H9 (cell line): ENCODE measurements around the gene NUMA1. TPM values are rescaled to one million over a fixed set of nuclear protein-coding genes. Genes with fewer than 3 reads are reported as not detected.

Experiments
- DNase-seq: peaks from one replicate; pipeline ENCODE4 v3.0.0-alpha.2; 2017
- H2AFZ ChIP-seq: one replicate; pipeline ENCODE4 v1.6.1; 2013; ENCODE audit warnings: mild to moderate bottlenecking, low read length, control low read depth, moderate library complexity
- H2AK5ac ChIP-seq: 2 replicates; pipeline ENCODE4 v1.6.1; 2013; ENCODE audit warnings: low read length, control low read depth, mixed read lengths; ENCODE audit not compliant: insufficient read length
- H2BK120ac ChIP-seq: one replicate; pipeline ENCODE4 v1.6.1; 2013; ENCODE audit warnings: low read depth, mild to moderate bottlenecking, low read length, control low read depth, inconsistent platforms; ENCODE audit not compliant: poor library complexity, severe bottlenecking
- H2BK12ac ChIP-seq: 2 replicates; pipeline ENCODE4 v1.6.1; 2013; ENCODE audit warnings: low read length, control low read depth, mixed read lengths, low read depth; ENCODE audit not compliant: insufficient read length
- H2BK15ac ChIP-seq: 2 replicates; pipeline ENCODE4 v1.6.1; 2013; ENCODE audit warnings: low read depth, low read length, control low read depth
- H2BK20ac ChIP-seq: one replicate; pipeline ENCODE4 v1.6.1; 2013; ENCODE audit warnings: low read depth, mild to moderate bottlenecking, low read length, control low read depth, inconsistent platforms; ENCODE audit not compliant: poor library complexity, severe bottlenecking
- H2BK5ac ChIP-seq: 2 replicates; pipeline ENCODE4 v1.6.1; 2013; ENCODE audit warnings: low read length, control low read depth, mixed read lengths; ENCODE audit not compliant: insufficient read length
- H3K14ac ChIP-seq: 2 replicates; pipeline ENCODE4 v1.6.1; 2013; ENCODE audit warnings: low read length, control low read depth; ENCODE audit not compliant: insufficient read depth
- H3K18ac ChIP-seq: 2 replicates; pipeline ENCODE4 v1.6.1; 2013; ENCODE audit warnings: low read depth, mild to moderate bottlenecking, mixed read lengths, low read length, control low read depth; ENCODE audit not compliant: insufficient read length
- H3K23ac ChIP-seq: 2 replicates; pipeline ENCODE4 v1.6.1; 2013; ENCODE audit warnings: low read length, control low read depth, mixed read lengths, low read depth; ENCODE audit not compliant: insufficient read length
- H3K23me2 ChIP-seq: 2 replicates; pipeline ENCODE4 v1.6.1; 2013; ENCODE audit warnings: low read depth, mild to moderate bottlenecking, mixed read lengths, low read length, control low read depth; ENCODE audit not compliant: insufficient read length, poor library complexity, severe bottlenecking
- H3K27ac ChIP-seq: 2 replicates; pipeline ENCODE4 v1.5.1; 2013; ENCODE audit warnings: low read length, control low read depth, mixed read lengths, low read depth; ENCODE audit not compliant: insufficient read length
- H3K27me3 ChIP-seq: 2 replicates; pipeline ENCODE4 v1.6.1; 2013; ENCODE audit warnings: low read length, control low read depth, inconsistent platforms; ENCODE audit not compliant: insufficient read depth
- H3K4ac ChIP-seq: 2 replicates; pipeline ENCODE4 v1.6.1; 2013; ENCODE audit warnings: low read depth, mild to moderate bottlenecking, control low read depth, inconsistent platforms, low read length, moderate library complexity
- H3K4me1 ChIP-seq: 2 replicates; pipeline ENCODE4 v1.6.1; 2013; ENCODE audit warnings: low read length, control low read depth, inconsistent platforms; ENCODE audit not compliant: insufficient read depth
- H3K4me2 ChIP-seq: 2 replicates; pipeline ENCODE4 v1.6.1; 2013; ENCODE audit warnings: low read length, control low read depth, mixed read lengths; ENCODE audit not compliant: insufficient read length, insufficient read depth
- H3K56ac ChIP-seq: 2 replicates; pipeline ENCODE4 v1.6.1; 2013; ENCODE audit warnings: low read depth, mild to moderate bottlenecking, mixed read lengths, low read length, control low read depth; ENCODE audit not compliant: insufficient read length
- H3K79me1 ChIP-seq: 2 replicates; pipeline ENCODE4 v1.6.1; 2013; ENCODE audit warnings: low read depth, mild to moderate bottlenecking, moderate library complexity, low read length, control low read depth, inconsistent platforms; ENCODE audit not compliant: insufficient read depth, poor library complexity, severe bottlenecking
- H3K79me2 ChIP-seq: 2 replicates; pipeline ENCODE4 v1.6.1; 2013; ENCODE audit warnings: low read length, control low read depth, inconsistent platforms; ENCODE audit not compliant: insufficient read depth
- H3K9ac ChIP-seq: 2 replicates; pipeline ENCODE4 v1.6.1; 2013; ENCODE audit warnings: low read length, control low read depth, mixed read lengths; ENCODE audit not compliant: insufficient read length; ENCODE audit errors: extremely low read depth
- H3K9me3 ChIP-seq: one replicate; pipeline ENCODE4 v1.6.1; 2013; ENCODE audit warnings: low read depth, low read length, inconsistent platforms; ENCODE audit not compliant: control insufficient read depth
- H3T11ph ChIP-seq: one replicate; pipeline ENCODE4 v1.6.1; 2013; ENCODE audit warnings: mild to moderate bottlenecking, low read length, control low read depth, inconsistent platforms
- H4K20me1 ChIP-seq: one replicate; pipeline ENCODE4 v1.6.1; 2013; ENCODE audit not compliant: control insufficient read depth, insufficient read length, insufficient read depth
- H4K5ac ChIP-seq: 2 replicates; pipeline ENCODE4 v1.6.1; 2013; ENCODE audit warnings: low read depth, mild to moderate bottlenecking, mixed read lengths, low read length, control low read depth; ENCODE audit not compliant: insufficient read length
- H4K8ac ChIP-seq: replicated peaks from 2 replicates; pipeline ENCODE4 v1.6.1; 2013; ENCODE audit warnings: low read length, control low read depth, mixed read lengths, low read depth; ENCODE audit not compliant: insufficient read length
- H4K91ac ChIP-seq: 2 replicates; pipeline ENCODE4 v1.6.1; 2013; ENCODE audit warnings: low read depth, mild to moderate bottlenecking, moderate library complexity, mixed read lengths, low read length, control low read depth; ENCODE audit not compliant: insufficient read length
- H3K27ac Mint-ChIP-seq, 3 experiments: 2 replicates in 2 of 3; 3 replicates in 1 of 3; pipeline ENCODE4 v1.8.0; 2020 to 2021; ENCODE audit warnings: mixed read lengths in 3 of 3, mild to moderate bottlenecking in 1 of 3, moderate library complexity in 1 of 3
- H3K27me3 Mint-ChIP-seq: 2 replicates; pipeline ENCODE4 v1.8.0; 2021; ENCODE audit warnings: low read depth, mild to moderate bottlenecking, moderate library complexity, mixed read lengths
- H3K36me3 Mint-ChIP-seq, 3 experiments: 2 replicates in 2 of 3; 3 replicates in 1 of 3; pipeline ENCODE4 v1.8.0; 2020 to 2021; ENCODE audit warnings: low read depth in 3 of 3, mixed read lengths in 3 of 3; ENCODE audit not compliant: insufficient read depth in 1 of 3
- H3K4me1 Mint-ChIP-seq, 2 experiments: 2 replicates each; pipeline ENCODE4 v1.8.0; 2020; ENCODE audit warnings: mixed read lengths in 2 of 2
- H3K4me3 Mint-ChIP-seq, 2 experiments: 2 replicates in 1 of 2; 3 replicates in 1 of 2; pipeline ENCODE4 v1.8.0; 2020 to 2021; ENCODE audit warnings: mild to moderate bottlenecking in 2 of 2, mixed read lengths in 2 of 2, moderate library complexity in 1 of 2
- H3K9me3 Mint-ChIP-seq, 2 experiments: 2 replicates in 1 of 2; 3 replicates in 1 of 2; pipeline ENCODE4 v1.8.0; 2020; ENCODE audit warnings: mild to moderate bottlenecking in 2 of 2, mixed read lengths in 2 of 2, moderate library complexity in 1 of 2
- CTCF ChIP-seq: fragments of 200-600 bp; sonication (generic); conservative IDR thresholded peaks from 3 replicates; pipeline ENCODE4 v1.8.0; 2021; ENCODE audit warnings: antibody characterized with exemption, mild to moderate bottlenecking
- WGBS: extraction: QIAGEN DNeasy Blood & Tissue Kit; methylation state at CpG from one replicate; pipeline ENCODE4 v1.1.7; 2013; ENCODE audit warnings: missing lambda C conversion rate, low lambda C conversion rate, mixed read lengths; ENCODE audit not compliant: insufficient read length; ENCODE audit errors: extremely low coverage; 5-methylcytosine and 5-hydroxymethylcytosine counted together
- total RNA-seq: library from RNA; stranded (reverse); gene quantifications from 2 replicates; pipeline ENCODE4 v1.2.1, GENCODE V29; 2021

The NUMA1 gene
- total RNA-seq, 1 experiment from 2014 or later: 136 TPM

- Histone ChIP-seq H3K4me2 (no peak overlapping the region), H2AFZ (no peak overlapping the region), H3K4ac (no peak overlapping the region), H4K91ac (no peak overlapping the region), H3K56ac (no peak overlapping the region), H4K20me1 (peaks cover 2% of the 10 kb centered on the region), H2BK20ac (no peak overlapping the region), H3K79me1 (no peaks in the 10 kb centered on the region), H3K9ac (no peak overlapping the region), H4K5ac (no peak overlapping the region), H3K18ac (no peak overlapping the region), H3T11ph (no peak overlapping the region), H2BK5ac (no peak overlapping the region), H3K23ac (no peak overlapping the region), H2BK12ac (no peak overlapping the region), H3K4me1 (no peaks in the 10 kb centered on the region), H2BK15ac (no peak overlapping the region), H3K9me3 (no peaks in the 10 kb centered on the region), H3K79me2 (no peaks in the 10 kb centered on the region), H3K27me3 (no peaks in the 10 kb centered on the region), H3K14ac (no peak overlapping the region), H3K27ac (no peak overlapping the region), H4K8ac (no peak overlapping the region), H3K23me2 (no peaks in the 10 kb centered on the region), H2BK120ac (no peak overlapping the region), H2AK5ac (no peak overlapping the region)
- Mint-ChIP-seq H3K9me3 (no peaks in the 10 kb centered on the region), H3K27me3 (peaks cover 9% of the 10 kb centered on the region; the same call in 1 of the 2 replicates), H3K4me3 (no peak overlapping the region), H3K36me3 (peaks cover 46 to 79% (median 67%) of the 10 kb centered on the region in 3 experiments; a peak in 6 of 7 replicates), H3K4me1 (peaks cover 0 to 7% of the 10 kb centered on the region in 2 experiments; a peak in 1 of 4 replicates), H3K27ac (peak overlapping the region in 1 of 3 experiments; percentile 88; a peak in 2 of 7 replicates)
- peak; percentile 24 for DNase-seq
- TF ChIP-seq CTCF: no peak
- WGBS: no CpG with 5 or more reads among the region's 12 CpGs
These were observed 77.2 kb downstream of the NUMA1 start for GRCh38 chr11:72002841-72003775.
